ENCODE results near the gene GREB1L. TPM values are rescaled to one million over a fixed set of nuclear protein-coding genes. Genes with fewer than 3 reads are reported as not detected.

The GREB1L gene
- total RNA-seq, 6 experiments from 2014 or later, result 1.9 to 10.8 (median 2.3) TPM

- peak; percentile 27 for DNase-seq
- Mint-ChIP-seq H3K27me3 (ENCODE audit: insufficient read depth) (peaks cover 4% of the 10 kb centered on the region; the same call in 1 of the 2 replicates), H3K27ac (no peak overlapping the region), H3K4me3 (no peak overlapping the region), H3K4me1 (ENCODE audit: low read depth) (peaks cover 54% of the 10 kb centered on the region), H3K9me3 (no peaks in the 10 kb centered on the region), H3K36me3 (ENCODE audit: low read depth) (no peaks in the 10 kb centered on the region; the same call in 1 of the 2 replicates)
- TF ChIP-seq, protein P1, sequence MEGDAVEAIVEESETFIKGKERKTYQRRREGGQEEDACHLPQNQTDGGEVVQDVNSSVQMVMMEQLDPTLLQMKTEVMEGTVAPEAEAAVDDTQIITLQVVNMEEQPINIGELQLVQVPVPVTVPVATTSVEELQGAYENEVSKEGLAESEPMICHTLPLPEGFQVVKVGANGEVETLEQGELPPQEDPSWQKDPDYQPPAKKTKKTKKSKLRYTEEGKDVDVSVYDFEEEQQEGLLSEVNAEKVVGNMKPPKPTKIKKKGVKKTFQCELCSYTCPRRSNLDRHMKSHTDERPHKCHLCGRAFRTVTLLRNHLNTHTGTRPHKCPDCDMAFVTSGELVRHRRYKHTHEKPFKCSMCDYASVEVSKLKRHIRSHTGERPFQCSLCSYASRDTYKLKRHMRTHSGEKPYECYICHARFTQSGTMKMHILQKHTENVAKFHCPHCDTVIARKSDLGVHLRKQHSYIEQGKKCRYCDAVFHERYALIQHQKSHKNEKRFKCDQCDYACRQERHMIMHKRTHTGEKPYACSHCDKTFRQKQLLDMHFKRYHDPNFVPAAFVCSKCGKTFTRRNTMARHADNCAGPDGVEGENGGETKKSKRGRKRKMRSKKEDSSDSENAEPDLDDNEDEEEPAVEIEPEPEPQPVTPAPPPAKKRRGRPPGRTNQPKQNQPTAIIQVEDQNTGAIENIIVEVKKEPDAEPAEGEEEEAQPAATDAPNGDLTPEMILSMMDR (IDR thresholded peaks at IDR 0.05), result no peak
These were observed 211.5 kb downstream of the GREB1L start for GRCh38 chr18:21453511-21453901.

- TF ChIP-seq, protein P1 (IDR thresholded peaks at IDR 0.05), result no peak
- Mint-ChIP-seq H3K27ac (no peak overlapping the region), H3K36me3 (ENCODE audit: low read depth) (no peaks in the 10 kb centered on the region; the same call in 1 of the 2 replicates), H3K4me1 (ENCODE audit: low read depth) (peaks cover 55% of the 10 kb centered on the region), H3K4me3 (no peak overlapping the region), H3K27me3 (ENCODE audit: insufficient read depth) (peaks cover 4% of the 10 kb centered on the region; the same call in 1 of the 2 replicates), H3K9me3 (no peaks in the 10 kb centered on the region)
- no peak for DNase-seq
These were observed 212.7 kb downstream of the GREB1L start for GRCh38 chr18:21454725-21455124.

DNA sequence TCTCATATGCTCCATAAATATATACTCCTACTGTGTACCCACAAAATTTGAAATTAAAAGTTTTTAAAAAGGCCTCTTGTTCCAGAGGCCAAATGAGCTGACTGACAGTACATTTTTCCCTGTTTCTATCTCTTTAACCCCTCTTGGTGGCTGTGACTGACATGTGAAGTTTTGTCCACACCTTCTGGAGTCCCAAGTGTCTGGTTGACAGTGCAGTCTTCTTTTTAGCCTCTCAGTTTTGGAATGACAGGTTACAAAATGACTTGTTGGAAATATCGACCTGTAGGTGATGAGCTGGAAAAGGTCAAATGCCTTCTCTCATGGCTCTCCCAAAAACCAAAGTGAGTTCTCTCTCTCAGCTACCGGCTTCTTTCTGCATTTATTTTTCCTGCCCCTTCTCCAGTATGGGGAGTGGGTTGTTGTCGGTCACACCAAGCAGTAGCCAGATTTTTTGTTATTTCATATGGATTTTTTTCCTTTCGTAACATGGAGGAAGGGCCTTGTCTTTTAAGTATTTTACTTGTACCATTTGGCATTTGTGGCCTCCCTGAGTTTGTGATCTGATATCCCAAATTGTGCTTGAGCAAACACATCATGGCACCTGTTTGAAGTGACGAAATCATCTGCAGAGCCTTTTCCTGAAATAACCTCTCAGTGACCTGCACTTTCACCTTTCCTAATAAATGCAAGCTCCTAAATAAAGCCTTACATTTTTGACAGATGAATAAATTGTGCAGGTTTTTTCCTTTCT, 214.6 kb downstream of the GREB1L start:
- H3K27ac Mint-ChIP-seq, result no peak overlapping the region
- no peak overlapping the region for H3K4me3 Mint-ChIP-seq
- no peaks in the 10 kb centered on the region; the same call in 1 of the 2 replicates for H3K36me3 Mint-ChIP-seq (ENCODE audit: low read depth)
- peaks cover 43% of the 10 kb centered on the region for H3K4me1 Mint-ChIP-seq (ENCODE audit: low read depth)
- peaks cover 1% of the 10 kb centered on the region; the same call in 1 of the 2 replicates for H3K27me3 Mint-ChIP-seq (ENCODE audit: insufficient read depth)
- H3K9me3 Mint-ChIP-seq, result no peaks in the 10 kb centered on the region
- TF ChIP-seq, protein P1 (IDR thresholded peaks at IDR 0.05), result no peak
- DNase-seq, result no peak

- Mint-ChIP-seq H3K9me3 (no peaks in the 10 kb centered on the region), H3K4me3 (no peak overlapping the region), H3K27me3 (ENCODE audit: insufficient read depth) (no peaks in the 10 kb centered on the region; the same call in 1 of the 2 replicates), H3K4me1 (ENCODE audit: low read depth) (peaks cover 37% of the 10 kb centered on the region), H3K27ac (no peak overlapping the region), H3K36me3 (ENCODE audit: low read depth) (no peaks in the 10 kb centered on the region; the same call in 1 of the 2 replicates)
- TF ChIP-seq, protein P1 (IDR thresholded peaks at IDR 0.05), result no peak
- no peak for DNase-seq
These were observed 215.1 kb downstream of the GREB1L start for GRCh38 chr18:21457179-21457535.

GRCh38 chr18:21458310-21458709, 216.3 kb downstream of the GREB1L start:
- TF ChIP-seq, protein P1 (IDR thresholded peaks at IDR 0.05), result no peak
- peaks cover 26% of the 10 kb centered on the region for H3K4me1 Mint-ChIP-seq (ENCODE audit: low read depth)
- H3K27ac Mint-ChIP-seq, result no peak overlapping the region
- no peak overlapping the region for H3K4me3 Mint-ChIP-seq
- H3K9me3 Mint-ChIP-seq, result no peaks in the 10 kb centered on the region
- DNase-seq, result no peak
- no peaks in the 10 kb centered on the region; the same call in 1 of the 2 replicates for H3K36me3 Mint-ChIP-seq (ENCODE audit: low read depth)
- H3K27me3 Mint-ChIP-seq (ENCODE audit: insufficient read depth), result no peaks in the 10 kb centered on the region; the same call in 1 of the 2 replicates

Measured in HFFc6 (cell line).